Esophagus muscularis mucosa (tissue), 4 donors: Measurements from ENCODE around the gene CTSD. TPM values are rescaled to one million over a fixed set of nuclear protein-coding genes. Genes with fewer than 3 reads are reported as not detected.

ENCODE experiments used
- DNase-seq: peaks from one replicate; pipeline ENCODE4 v3.0.0-alpha.2; 2017; ENCODE audit errors: extremely low spot score
- H3K27ac ChIP-seq, 4 donors: fragments of 200-600 bp; sonication (generic); replicated peaks in 1 of 4; 1 replicate in 3 of 4; 2 replicates in 1 of 4; pipeline ENCODE4 v1.5.1; 2016 to 2019; ENCODE audit warnings: mild to moderate bottlenecking in 1 of 4
- H3K27me3 ChIP-seq, 4 donors: fragments of 200-600 bp; sonication (generic); one replicate each; pipeline versions ENCODE4 v1.5.1 to v1.6.0; 2016 to 2019
- H3K36me3 ChIP-seq, 4 donors: fragments of 200-600 bp; sonication (generic); one replicate each; pipeline ENCODE4 v1.5.1; 2016 to 2019
- H3K4me1 ChIP-seq, 4 donors: fragments of 200-600 bp; sonication (generic); one replicate each; pipeline ENCODE4 v1.5.1; 2016 to 2019
- H3K4me3 ChIP-seq, 4 donors: fragments of 200-600 bp; sonication (generic); 1 replicate in 2 of 4; 2 replicates in 2 of 4; pipeline ENCODE4 v1.5.1; 2016 to 2019; ENCODE audit warnings: mild to moderate bottlenecking in 4 of 4, moderate library complexity in 1 of 4
- H3K9me3 ChIP-seq, 4 donors: fragments of 200-600 bp; sonication (generic); 1 replicate in 3 of 4; 2 replicates in 1 of 4; pipeline ENCODE4 v1.5.1; 2016 to 2019
- CTCF ChIP-seq, 3 experiments: fragments of 200-600 bp in 2 of 3; fragments of 450-650 bp in 1 of 3; sonication (generic) in 2 of 3; IDR thresholded peaks; one replicate each; pipeline ENCODE4 v1.5.1; 2017 to 2019; ENCODE audit warnings: antibody characterized with exemption in 3 of 3, mild to moderate bottlenecking in 2 of 3, moderate library complexity in 1 of 3
- EP300 ChIP-seq: sonication (generic); formaldehyde crosslinking; IDR thresholded peaks from one replicate; pipeline ENCODE4 v1.6.1; 2017; ENCODE audit warnings: antibody characterized with exemption
- POLR2A ChIP-seq: fragments of 450-650 bp; IDR thresholded peaks from one replicate; pipeline ENCODE4 v1.6.1; 2017; ENCODE audit warnings: antibody characterized with exemption, moderate library complexity, mild to moderate bottlenecking, low read depth
- POLR2AphosphoS5 ChIP-seq, 2 donors: sonication (generic); formaldehyde crosslinking; IDR thresholded peaks; one replicate each; pipeline ENCODE4 v1.6.1; 2017; ENCODE audit warnings: antibody characterized with exemption in 2 of 2
- WGBS: methylation state at CpG from one replicate; pipeline ENCODE4 v1.1.5; 2018; 5-methylcytosine and 5-hydroxymethylcytosine counted together
- intact Hi-C: fragments of 100-400 bp; cut with DNase I; formaldehyde crosslinking; loops from one replicate; pipeline ENCODE4 v1.15.1; 2023
- total RNA-seq, 4 donors: library from RNA; depleted of rRNA; stranded (reverse); fragments of >200 nt; gene quantifications; one replicate each; pipeline versions ENCODE4 v1.1.0 to v1.2.1, GENCODE V29; 2016

The CTSD gene
- total RNA-seq, 4 donors from 2014 or later = 186 to 338 (median 270) TPM

GRCh38 chr11:1714908-1715885 lies 48.5 kb downstream of the CTSD start:
- Histone ChIP-seq H3K27ac (no peak overlapping the region), H3K27me3 (peaks cover 0 to 53% (median 0%) of the 10 kb centered on the region in 4 donors), H3K4me3 (no peak overlapping the region), H3K36me3 (no peaks in the 10 kb centered on the region), H3K4me1 (no peaks in the 10 kb centered on the region), H3K9me3 (no peaks in the 10 kb centered on the region)
- TF ChIP-seq EP300 = no peak
- TF ChIP-seq POLR2A = no peak
- no peak for TF ChIP-seq CTCF (IDR thresholded peaks at IDR 0.05)
- TF ChIP-seq POLR2AphosphoS5 (IDR thresholded peaks at IDR 0.05) = no peak
- intact Hi-C loops = no loop called here
- DNase-seq = no peak
- 91% methylated on average over 23 of the region's 24 CpGs for whole genome bisulfite sequencing

- no peak for DNase-seq
- intact Hi-C loops = loop anchor here (5.0 kb wide), 1 partner anchor 114 kb away; no protein-coding TSS in a partner anchor
- Histone ChIP-seq H3K36me3 (no peaks in the 10 kb centered on the region), H3K9me3 (no peaks in the 10 kb centered on the region), H3K4me1 (no peaks in the 10 kb centered on the region), H3K27me3 (peaks cover 0 to 30% (median 0%) of the 10 kb centered on the region in 4 donors), H3K4me3 (no peak overlapping the region), H3K27ac (no peak overlapping the region)
- TF ChIP-seq POLR2A (no peak), CTCF (IDR thresholded peaks at IDR 0.05) (no peak), POLR2AphosphoS5 (IDR thresholded peaks at IDR 0.05) (no peak), EP300 (no peak)
- WGBS = 86% methylated on average over 10 of the region's 10 CpGs
Measured at GRCh38 chr11:1708716-1709115, 55.0 kb downstream of the CTSD start.

- DNase-seq = no peak
- WGBS = 28% methylated on average over 4 of the region's 4 CpGs
- intact Hi-C loops = loop anchor here (5.0 kb wide), 1 partner anchor 115 kb away; no protein-coding TSS in a partner anchor
Measured at GRCh38 chr11:1707751-1708150, 56.0 kb downstream of the CTSD start.

GRCh38 chr11:1706634-1707400 lies 56.9 kb downstream of the CTSD start:
- H3K27ac ChIP-seq = no peak overlapping the region
- H3K27me3 ChIP-seq = peaks cover 0 to 38% (median 0%) of the 10 kb centered on the region in 4 donors
- H3K36me3 ChIP-seq = no peaks in the 10 kb centered on the region
- no peak for DNase-seq
- WGBS = 84% methylated on average over 11 of the region's 17 CpGs
- intact Hi-C loops = loop anchor here (5.0 kb wide), 1 partner anchor 115 kb away; no protein-coding TSS in a partner anchor
- H3K9me3 ChIP-seq = peaks cover 0 to 3% (median 0%) of the 10 kb centered on the region in 4 donors
- no peaks in the 10 kb centered on the region for H3K4me1 ChIP-seq
- TF ChIP-seq CTCF (IDR thresholded peaks at IDR 0.05) = peak in 1 of 3 experiments; percentile 25
- TF ChIP-seq POLR2AphosphoS5 (IDR thresholded peaks at IDR 0.05) = no peak
- no peak overlapping the region for H3K4me3 ChIP-seq

More at GRCh38 chr11:1707751-1708150, 56.0 kb downstream of the CTSD start:
- no peaks in the 10 kb centered on the region for H3K36me3 ChIP-seq
- H3K9me3 ChIP-seq = no peaks in the 10 kb centered on the region
- TF ChIP-seq EP300 (no peak), POLR2AphosphoS5 (IDR thresholded peaks at IDR 0.05) (no peak), CTCF (IDR thresholded peaks at IDR 0.05) (no peak), POLR2A (no peak)
- no peaks in the 10 kb centered on the region for H3K4me1 ChIP-seq
- no peak overlapping the region for H3K27ac ChIP-seq
- H3K27me3 ChIP-seq = peaks cover 0 to 34% (median 0%) of the 10 kb centered on the region in 4 donors
- H3K4me3 ChIP-seq = no peak overlapping the region
